Rectal smooth muscle tissue (tissue), 1 donor: ENCODE results near the gene ELOVL2.

Experiments
- H3K27ac ChIP-seq: one replicate; pipeline ENCODE4 v1.7.0; 2013; ENCODE audit warnings: low read depth, low read length, inconsistent platforms
- H3K27me3 ChIP-seq: one replicate; pipeline ENCODE4 v1.7.0; 2013; ENCODE audit warnings: low read length; ENCODE audit not compliant: control insufficient read depth, insufficient read depth
- H3K36me3 ChIP-seq: one replicate; pipeline ENCODE4 v1.7.0; 2013; ENCODE audit warnings: low read length; ENCODE audit not compliant: control insufficient read depth, insufficient read depth
- H3K4me1 ChIP-seq: one replicate; pipeline ENCODE4 v1.7.0; 2013; ENCODE audit warnings: low read length; ENCODE audit not compliant: control insufficient read depth, insufficient read depth
- H3K4me3 ChIP-seq: one replicate; pipeline ENCODE4 v1.7.0; 2013; ENCODE audit warnings: low read length
- H3K9ac ChIP-seq: one replicate; pipeline ENCODE4 v1.7.0; 2013; ENCODE audit warnings: low read length

The ELOVL2 gene

GRCh38 chr6:10961837-10962236, 82.3 kb downstream of the ELOVL2 start:
- Histone ChIP-seq H3K4me3 (no peak overlapping the region), H3K27ac (no peak overlapping the region), H3K9ac (no peak overlapping the region), H3K4me1 (no peaks in the 10 kb centered on the region), H3K27me3 (no peaks in the 10 kb centered on the region), H3K36me3 (no peaks in the 10 kb centered on the region)

- H3K9ac ChIP-seq, result no peak overlapping the region
- no peaks in the 10 kb centered on the region for H3K4me1 ChIP-seq
- no peak overlapping the region for H3K4me3 ChIP-seq
Observed at GRCh38 chr6:10960171-10960570, 83.9 kb downstream of the ELOVL2 start.

DNA sequence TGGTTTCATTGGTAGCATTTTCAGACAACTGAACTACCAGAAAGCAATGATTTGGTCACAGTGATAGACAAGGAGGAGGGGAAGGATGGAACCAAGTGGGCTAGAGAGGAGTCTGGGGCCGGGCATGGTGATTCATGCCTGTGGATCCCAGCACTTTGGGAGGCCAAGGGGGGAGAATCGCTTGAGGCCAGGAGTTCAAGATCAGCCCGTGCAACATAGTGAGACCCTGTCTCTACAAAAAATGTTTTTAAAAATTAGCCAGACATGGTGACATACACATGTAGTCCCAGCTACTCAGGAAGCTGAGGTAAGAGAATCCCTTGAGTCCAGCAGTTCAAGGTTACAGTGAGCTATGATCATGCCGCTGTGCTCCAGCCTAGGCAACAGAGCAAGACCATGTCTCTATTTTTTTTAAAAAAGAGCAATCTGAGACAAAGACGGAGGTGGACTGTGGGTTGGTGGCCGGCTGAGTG, 86.7 kb downstream of the ELOVL2 start:
- Histone ChIP-seq H3K36me3 (no peaks in the 10 kb centered on the region), H3K9ac (no peak overlapping the region), H3K27ac (no peak overlapping the region), H3K4me3 (no peak overlapping the region), H3K4me1 (no peaks in the 10 kb centered on the region), H3K27me3 (no peaks in the 10 kb centered on the region)

More at GRCh38 chr6:10960171-10960570, 83.9 kb downstream of the ELOVL2 start:
- H3K27me3 ChIP-seq, result no peaks in the 10 kb centered on the region
- no peak overlapping the region for H3K27ac ChIP-seq
- no peaks in the 10 kb centered on the region for H3K36me3 ChIP-seq

DNA sequence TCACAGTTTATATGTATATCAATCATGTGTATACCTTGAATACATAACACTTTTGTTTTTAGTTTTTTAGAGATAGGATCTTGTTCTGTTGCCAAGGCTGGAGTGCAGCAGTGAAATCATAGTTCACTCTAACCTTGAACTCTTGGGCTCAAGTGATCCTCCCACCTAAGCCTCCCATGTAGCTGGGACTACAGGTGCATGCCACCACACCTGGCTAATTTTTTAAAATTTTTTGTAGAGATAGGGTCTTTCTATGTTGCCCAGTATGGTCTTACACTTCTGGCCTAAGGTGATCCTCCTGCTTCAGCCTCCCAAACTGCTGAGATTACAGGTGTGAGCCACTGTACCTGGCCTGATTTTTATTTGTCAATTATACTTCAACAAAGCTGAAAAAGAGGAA, 87.3 kb downstream of the ELOVL2 start:
- Histone ChIP-seq H3K27ac (no peak overlapping the region), H3K4me3 (no peak overlapping the region), H3K4me1 (no peaks in the 10 kb centered on the region), H3K9ac (no peak overlapping the region), H3K27me3 (no peaks in the 10 kb centered on the region), H3K36me3 (no peaks in the 10 kb centered on the region)

GRCh38 chr6:10954590-10955010, 89.5 kb downstream of the ELOVL2 start:
- H3K4me3 ChIP-seq, result no peak overlapping the region
- no peaks in the 10 kb centered on the region for H3K36me3 ChIP-seq
- no peak overlapping the region for H3K9ac ChIP-seq
- no peaks in the 10 kb centered on the region for H3K4me1 ChIP-seq
- no peak overlapping the region for H3K27ac ChIP-seq
- no peaks in the 10 kb centered on the region for H3K27me3 ChIP-seq

DNA sequence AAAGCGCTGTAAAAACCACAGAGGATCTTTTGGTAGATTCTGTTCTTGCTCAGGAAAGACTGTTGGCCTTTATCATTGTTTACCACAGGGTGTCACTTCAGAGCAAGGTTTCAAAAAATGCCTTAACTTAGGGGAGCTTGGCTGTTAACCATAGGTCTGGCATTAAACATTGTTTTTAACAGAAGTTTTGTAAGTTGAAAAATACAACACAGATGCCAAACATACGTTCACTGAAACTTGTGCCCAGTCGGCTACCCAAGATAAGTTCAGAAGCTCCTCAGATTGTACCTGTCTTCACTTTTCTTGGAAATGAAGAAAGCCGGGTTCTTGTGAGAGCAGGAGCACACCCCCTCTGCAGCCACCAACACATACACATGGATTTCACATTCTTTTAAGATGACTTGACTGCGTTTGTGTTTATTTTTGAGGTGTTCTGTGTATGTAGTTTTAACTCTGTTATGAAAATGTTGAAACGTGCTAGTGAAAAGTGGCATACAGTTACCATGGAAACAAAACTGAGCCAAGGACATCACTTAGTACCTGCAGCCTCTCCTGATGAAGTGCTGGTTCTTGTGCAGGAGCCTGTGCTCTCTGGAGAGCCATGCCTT, 92.3 kb downstream of the ELOVL2 start:
- H3K4me3 ChIP-seq, result no peak overlapping the region

GRCh38 chr6:10949579-10950490, 94.3 kb downstream of the ELOVL2 start:
- no peaks in the 10 kb centered on the region for H3K36me3 ChIP-seq
- no peak overlapping the region for H3K4me3 ChIP-seq
- H3K27ac ChIP-seq, result no peak overlapping the region
- no peaks in the 10 kb centered on the region for H3K4me1 ChIP-seq
- H3K27me3 ChIP-seq, result no peaks in the 10 kb centered on the region
- H3K9ac ChIP-seq, result no peak overlapping the region

More for the DNA sequence above, 92.3 kb downstream of the ELOVL2 start:
- no peaks in the 10 kb centered on the region for H3K36me3 ChIP-seq
- H3K9ac ChIP-seq, result no peak overlapping the region
- no peaks in the 10 kb centered on the region for H3K4me1 ChIP-seq
- H3K27ac ChIP-seq, result no peak overlapping the region
- no peaks in the 10 kb centered on the region for H3K27me3 ChIP-seq

GRCh38 chr6:10947966-10948365, 96.1 kb downstream of the ELOVL2 start:
- Histone ChIP-seq H3K27me3 (no peaks in the 10 kb centered on the region), H3K27ac (no peak overlapping the region), H3K9ac (no peak overlapping the region), H3K4me3 (no peak overlapping the region), H3K4me1 (no peaks in the 10 kb centered on the region), H3K36me3 (no peaks in the 10 kb centered on the region)

GRCh38 chr6:10945845-10946244, 98.3 kb downstream of the ELOVL2 start:
- Histone ChIP-seq H3K27ac (no peak overlapping the region), H3K27me3 (no peaks in the 10 kb centered on the region)

GRCh38 chr6:10939840-10940239, 104.3 kb downstream of the ELOVL2 start:
- Histone ChIP-seq H3K4me3 (no peak overlapping the region), H3K27ac (no peak overlapping the region), H3K36me3 (no peaks in the 10 kb centered on the region), H3K27me3 (no peaks in the 10 kb centered on the region), H3K9ac (no peak overlapping the region), H3K4me1 (no peaks in the 10 kb centered on the region)

More at GRCh38 chr6:10945845-10946244, 98.3 kb downstream of the ELOVL2 start:
- Histone ChIP-seq H3K9ac (no peak overlapping the region), H3K36me3 (no peaks in the 10 kb centered on the region), H3K4me1 (no peaks in the 10 kb centered on the region), H3K4me3 (no peak overlapping the region)

- no peaks in the 10 kb centered on the region for H3K4me1 ChIP-seq
- H3K36me3 ChIP-seq, result no peaks in the 10 kb centered on the region
- no peak overlapping the region for H3K27ac ChIP-seq
- no peak overlapping the region for H3K4me3 ChIP-seq
- no peaks in the 10 kb centered on the region for H3K27me3 ChIP-seq
- H3K9ac ChIP-seq, result no peak overlapping the region
Observed at GRCh38 chr6:10933126-10933525, 111.0 kb downstream of the ELOVL2 start.
